ENCODE data around the gene FGFR4. TPM values are rescaled to one million over a fixed set of nuclear protein-coding genes. Genes with fewer than 3 reads are reported as not detected.
A peak's percentile ranks its signal among the peaks of the same experiment; 100 is the strongest.

FGFR4 gene
- total RNA-seq, 6 donors from 2014 or later: 14.8 to 175 (median 87.1) TPM

DNA sequence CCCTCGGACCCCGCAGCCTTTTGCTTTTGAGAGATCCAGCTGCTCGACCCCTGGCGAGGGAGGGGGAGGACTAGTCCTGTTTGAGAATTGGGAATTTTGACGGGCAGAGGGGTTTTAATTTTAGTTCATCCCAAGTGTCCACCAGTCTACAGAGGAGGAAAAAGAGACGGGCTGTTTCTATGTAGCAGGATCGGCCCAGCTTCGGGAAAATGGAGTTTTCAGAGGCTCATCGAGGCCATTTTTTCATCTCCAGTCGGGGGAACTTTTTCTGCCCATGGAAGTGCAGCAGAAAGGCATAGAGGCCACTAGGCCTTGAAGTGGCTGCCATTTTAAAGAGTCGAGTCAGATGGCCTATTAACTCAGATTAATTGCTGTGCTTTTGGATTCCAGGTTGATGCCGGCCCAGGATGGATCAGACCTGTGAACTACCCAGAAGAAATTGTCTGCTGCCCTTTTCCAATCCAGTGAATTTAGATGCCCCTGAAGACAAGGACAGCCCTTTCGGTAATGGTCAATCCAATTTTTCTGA, 48.0 kb downstream of the FGFR4 start:
- no peaks in the 10 kb centered on the region for H3K27me3 ChIP-seq
- ATAC-seq (ENCODE audit: low FRiP score in 2 of 2): no peak
- peaks cover 0 to 19% (median 7%) of the 10 kb centered on the region in 4 donors for H3K36me3 ChIP-seq
- H3K4me1 ChIP-seq: peaks cover 38 to 59% (median 53%) of the 10 kb centered on the region in 4 donors
- TF ChIP-seq, protein P1, sequence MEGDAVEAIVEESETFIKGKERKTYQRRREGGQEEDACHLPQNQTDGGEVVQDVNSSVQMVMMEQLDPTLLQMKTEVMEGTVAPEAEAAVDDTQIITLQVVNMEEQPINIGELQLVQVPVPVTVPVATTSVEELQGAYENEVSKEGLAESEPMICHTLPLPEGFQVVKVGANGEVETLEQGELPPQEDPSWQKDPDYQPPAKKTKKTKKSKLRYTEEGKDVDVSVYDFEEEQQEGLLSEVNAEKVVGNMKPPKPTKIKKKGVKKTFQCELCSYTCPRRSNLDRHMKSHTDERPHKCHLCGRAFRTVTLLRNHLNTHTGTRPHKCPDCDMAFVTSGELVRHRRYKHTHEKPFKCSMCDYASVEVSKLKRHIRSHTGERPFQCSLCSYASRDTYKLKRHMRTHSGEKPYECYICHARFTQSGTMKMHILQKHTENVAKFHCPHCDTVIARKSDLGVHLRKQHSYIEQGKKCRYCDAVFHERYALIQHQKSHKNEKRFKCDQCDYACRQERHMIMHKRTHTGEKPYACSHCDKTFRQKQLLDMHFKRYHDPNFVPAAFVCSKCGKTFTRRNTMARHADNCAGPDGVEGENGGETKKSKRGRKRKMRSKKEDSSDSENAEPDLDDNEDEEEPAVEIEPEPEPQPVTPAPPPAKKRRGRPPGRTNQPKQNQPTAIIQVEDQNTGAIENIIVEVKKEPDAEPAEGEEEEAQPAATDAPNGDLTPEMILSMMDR (IDR thresholded peaks at IDR 0.05): no peak
- TF ChIP-seq EP300 (IDR thresholded peaks at IDR 0.05): no peak
- TF ChIP-seq POLR2A (IDR thresholded peaks at IDR 0.05): no peak
- TF ChIP-seq POLR2AphosphoS5 (IDR thresholded peaks at IDR 0.05): no peak
- WGBS, 2 donors: 13 to 26% methylated on average over 8 to 13 of the region's 13 CpGs
- no peaks in the 10 kb centered on the region for H3K9me3 ChIP-seq
- peak overlapping the region; percentile 60 to 94 (median 83) for H3K4me3 ChIP-seq
- no peak for DNase-seq
- H3K27ac ChIP-seq: peak overlapping the region; percentile 89 to 96 (median 93)

DNA sequence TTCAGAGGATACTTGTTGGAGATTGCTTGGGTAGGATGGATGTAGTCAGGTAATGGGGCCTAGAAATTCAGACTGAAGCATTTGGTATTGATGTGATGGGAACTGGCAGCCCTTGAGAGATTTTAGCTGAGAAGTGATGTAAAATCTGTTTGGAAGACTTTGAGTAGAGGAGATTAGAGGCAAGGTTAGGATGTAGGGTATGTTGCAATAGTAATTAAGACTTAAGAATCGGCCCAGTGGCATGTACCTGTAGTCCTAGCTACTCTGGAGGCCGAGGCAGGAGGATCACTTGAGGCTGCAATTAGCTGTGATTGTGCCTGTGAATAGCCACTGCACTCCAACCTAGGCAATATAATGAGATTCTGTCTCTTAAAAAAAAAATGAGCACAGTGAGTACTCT, 53.6 kb downstream of the FGFR4 start:
- Histone ChIP-seq H3K9me3 (no peaks in the 10 kb centered on the region), H3K27me3 (no peaks in the 10 kb centered on the region), H3K4me3 (no peak overlapping the region), H3K36me3 (peaks cover 4 to 52% (median 16%) of the 10 kb centered on the region in 4 donors), H3K4me1 (peaks cover 38 to 52% (median 45%) of the 10 kb centered on the region in 4 donors), H3K27ac (no peak overlapping the region)
- ATAC-seq (ENCODE audit: low FRiP score in 2 of 2) (no peak), DNase-seq (no peak)
- WGBS, 2 donors: 64 to 68% methylated on average over 2 of the region's 2 CpGs
- TF ChIP-seq POLR2AphosphoS5 (IDR thresholded peaks at IDR 0.05) (no peak), POLR2A (IDR thresholded peaks at IDR 0.05) (no peak), EP300 (IDR thresholded peaks at IDR 0.05) (no peak)
- TF ChIP-seq, protein P1 (IDR thresholded peaks at IDR 0.05): no peak

DNA sequence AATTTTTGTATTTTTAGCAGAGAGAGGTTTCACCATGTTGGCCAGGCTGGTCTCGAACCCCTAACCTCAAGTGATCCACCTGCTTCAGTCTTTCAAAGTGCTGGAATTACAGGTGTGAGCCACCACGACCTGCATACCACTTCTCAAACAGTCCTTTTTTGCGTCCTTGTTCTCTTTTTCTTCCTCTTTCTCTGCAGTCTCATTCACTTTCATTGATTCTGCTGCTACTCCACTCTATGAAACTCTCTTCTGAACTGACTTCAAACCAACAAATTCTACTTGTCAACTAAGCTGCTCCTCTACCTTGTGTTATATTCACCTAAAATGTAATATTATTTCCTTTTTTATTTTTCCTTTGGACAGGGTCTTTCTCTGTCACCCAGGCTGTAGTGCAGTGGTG, 54.8 kb downstream of the FGFR4 start:
- DNase-seq: no peak
- Histone ChIP-seq H3K27ac (peak overlapping the region in 1 of 4 donors; percentile 30), H3K4me3 (no peak overlapping the region), H3K4me1 (peaks cover 27 to 40% (median 33%) of the 10 kb centered on the region in 4 donors), H3K27me3 (no peaks in the 10 kb centered on the region), H3K36me3 (peaks cover 3 to 49% (median 14%) of the 10 kb centered on the region in 4 donors), H3K9me3 (no peaks in the 10 kb centered on the region)
- no peak for TF ChIP-seq POLR2AphosphoS5 (IDR thresholded peaks at IDR 0.05)
- TF ChIP-seq EP300 (IDR thresholded peaks at IDR 0.05): no peak
- TF ChIP-seq, protein P1 (IDR thresholded peaks at IDR 0.05): no peak
- TF ChIP-seq POLR2A (IDR thresholded peaks at IDR 0.05): no peak
- ATAC-seq (ENCODE audit: low FRiP score in 2 of 2): no peak
- 78 to 85% methylated on average over 3 of the region's 3 CpGs for WGBS, 2 donors

DNA sequence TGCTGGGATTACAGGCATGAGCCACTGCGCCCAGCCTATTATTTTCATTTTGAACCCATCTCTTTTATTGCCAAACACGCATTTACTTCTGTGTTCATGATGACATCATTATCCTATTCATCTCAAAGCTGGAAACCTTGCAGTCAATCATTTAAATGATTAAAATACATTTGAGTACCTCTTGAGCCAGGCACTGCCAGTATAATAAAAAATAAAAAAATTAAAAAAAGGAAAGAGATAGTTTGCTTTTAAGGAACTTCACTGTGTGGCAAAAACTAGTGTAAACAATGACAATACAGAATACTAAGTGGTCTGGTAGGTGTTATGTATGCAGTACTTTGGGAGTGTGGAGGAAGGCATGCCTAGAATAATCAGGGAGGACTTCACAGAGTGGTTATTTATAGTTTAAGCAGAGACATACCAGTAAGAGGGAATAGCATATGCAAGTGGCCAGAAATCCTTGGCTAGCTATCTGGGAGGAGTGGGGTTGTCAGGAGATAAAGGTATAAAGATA, 55.4 kb downstream of the FGFR4 start:
- Histone ChIP-seq H3K27me3 (no peaks in the 10 kb centered on the region), H3K36me3 (peaks cover 5 to 50% (median 18%) of the 10 kb centered on the region in 4 donors), H3K9me3 (no peaks in the 10 kb centered on the region), H3K27ac (peak overlapping the region in 1 of 4 donors; percentile 30), H3K4me3 (no peak overlapping the region), H3K4me1 (peaks cover 20 to 33% (median 26%) of the 10 kb centered on the region in 4 donors)
- TF ChIP-seq POLR2AphosphoS5 (IDR thresholded peaks at IDR 0.05) (no peak), EP300 (IDR thresholded peaks at IDR 0.05) (no peak), POLR2A (IDR thresholded peaks at IDR 0.05) (no peak)
- TF ChIP-seq, protein P1 (IDR thresholded peaks at IDR 0.05): no peak
- DNase-seq (no peak), ATAC-seq (ENCODE audit: low FRiP score in 2 of 2) (no peak)
- WGBS, 2 donors: 87 to 92% methylated on average over 2 of the region's 2 CpGs

DNA sequence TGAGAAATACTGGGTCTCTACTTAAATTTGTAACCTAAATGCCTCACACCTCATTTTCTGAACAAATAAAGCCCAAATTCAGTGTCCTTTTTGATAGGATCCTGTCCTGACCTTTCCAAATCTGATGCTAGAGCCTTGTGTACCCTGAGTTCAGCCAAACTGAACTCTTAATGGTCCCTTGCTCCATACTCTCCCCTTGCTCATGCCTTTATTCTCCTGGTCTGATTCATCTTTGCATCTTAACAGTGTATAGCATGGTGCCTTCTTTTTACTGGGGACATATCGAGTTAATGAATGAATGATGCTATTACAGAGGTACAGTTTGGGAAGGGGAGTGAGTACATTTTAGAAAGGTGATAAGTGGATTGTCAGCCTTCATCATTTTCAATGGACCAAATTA, 56.1 kb downstream of the FGFR4 start:
- Histone ChIP-seq H3K27ac (no peak overlapping the region), H3K36me3 (peaks cover 5 to 54% (median 19%) of the 10 kb centered on the region in 4 donors)
- TF ChIP-seq, protein P1 (IDR thresholded peaks at IDR 0.05): no peak
- TF ChIP-seq EP300 (IDR thresholded peaks at IDR 0.05) (no peak), POLR2AphosphoS5 (IDR thresholded peaks at IDR 0.05) (no peak), POLR2A (IDR thresholded peaks at IDR 0.05) (no peak)

More for the DNA sequence above, 56.1 kb downstream of the FGFR4 start:
- Histone ChIP-seq H3K4me1 (peaks cover 14 to 27% (median 21%) of the 10 kb centered on the region in 4 donors), H3K4me3 (no peak overlapping the region), H3K27me3 (no peaks in the 10 kb centered on the region), H3K9me3 (no peaks in the 10 kb centered on the region)
- ATAC-seq (ENCODE audit: low FRiP score in 2 of 2) (no peak), DNase-seq (no peak)
- WGBS, 2 donors: 88 to 96% methylated on average over 1 of the region's 1 CpG

Measured in upper lobe of left lung (tissue), 6 donors.